ENCODE results near the gene RNF4. TPM values are rescaled to one million over a fixed set of nuclear protein-coding genes. Genes with fewer than 3 reads are reported as not detected.

Gene RNF4
- total RNA-seq, 1 donor from 2014 or later, result 56.3 TPM

- H3K4me3 Mint-ChIP-seq (ENCODE audit: unreplicated experiment), result no peak overlapping the region
- H3K27me3 Mint-ChIP-seq (ENCODE audit: low read depth), result no peaks in the 10 kb centered on the region
- DNase-seq (ENCODE audit: low spot score), result no peak
- no peaks in the 10 kb centered on the region for H3K9me3 Mint-ChIP-seq (ENCODE audit: low read depth)
- peak overlapping the region; percentile 60 for H3K27ac Mint-ChIP-seq (ENCODE audit: unreplicated experiment)
- H3K4me1 Mint-ChIP-seq (ENCODE audit: low read depth), result peaks cover 60% of the 10 kb centered on the region
- TF ChIP-seq CTCF (IDR thresholded peaks at IDR 0.05), result no peak
- no peaks in the 10 kb centered on the region for H3K36me3 Mint-ChIP-seq (ENCODE audit: low read depth)
Measured at GRCh38 chr4:2482693-2483092, 13.8 kb downstream of the RNF4 start.

- Mint-ChIP-seq H3K9me3 (ENCODE audit: low read depth) (no peaks in the 10 kb centered on the region), H3K4me1 (ENCODE audit: low read depth) (peaks cover 54% of the 10 kb centered on the region), H3K4me3 (ENCODE audit: unreplicated experiment) (no peak overlapping the region), H3K27ac (ENCODE audit: unreplicated experiment) (peak overlapping the region; percentile 33), H3K27me3 (ENCODE audit: low read depth) (no peaks in the 10 kb centered on the region), H3K36me3 (ENCODE audit: low read depth) (no peaks in the 10 kb centered on the region)
- TF ChIP-seq CTCF (IDR thresholded peaks at IDR 0.05), result no peak
- no peak for DNase-seq (ENCODE audit: low spot score)
Measured at GRCh38 chr4:2483237-2483636, 14.3 kb downstream of the RNF4 start.

- H3K27me3 Mint-ChIP-seq (ENCODE audit: low read depth), result no peaks in the 10 kb centered on the region
- H3K4me3 Mint-ChIP-seq (ENCODE audit: unreplicated experiment), result no peak overlapping the region
- TF ChIP-seq CTCF (IDR thresholded peaks at IDR 0.05), result no peak
- DNase-seq (ENCODE audit: low spot score), result no peak
- H3K9me3 Mint-ChIP-seq (ENCODE audit: low read depth), result no peaks in the 10 kb centered on the region
- no peaks in the 10 kb centered on the region for H3K36me3 Mint-ChIP-seq (ENCODE audit: low read depth)
- H3K27ac Mint-ChIP-seq (ENCODE audit: unreplicated experiment), result no peak overlapping the region
- H3K4me1 Mint-ChIP-seq (ENCODE audit: low read depth), result peaks cover 45% of the 10 kb centered on the region
Measured at GRCh38 chr4:2484185-2484584, 15.3 kb downstream of the RNF4 start.

GRCh38 chr4:2484993-2485392 lies 16.1 kb downstream of the RNF4 start:
- Mint-ChIP-seq H3K27ac (ENCODE audit: unreplicated experiment) (no peak overlapping the region), H3K4me3 (ENCODE audit: unreplicated experiment) (no peak overlapping the region), H3K27me3 (ENCODE audit: low read depth) (no peaks in the 10 kb centered on the region), H3K36me3 (ENCODE audit: low read depth) (no peaks in the 10 kb centered on the region), H3K9me3 (ENCODE audit: low read depth) (no peaks in the 10 kb centered on the region), H3K4me1 (ENCODE audit: low read depth) (peaks cover 42% of the 10 kb centered on the region)
- no peak for TF ChIP-seq CTCF (IDR thresholded peaks at IDR 0.05)
- no peak for DNase-seq (ENCODE audit: low spot score)

GRCh38 chr4:2485956-2486355 lies 17.1 kb downstream of the RNF4 start:
- H3K9me3 Mint-ChIP-seq (ENCODE audit: low read depth), result no peaks in the 10 kb centered on the region
- peaks cover 48% of the 10 kb centered on the region for H3K4me1 Mint-ChIP-seq (ENCODE audit: low read depth)
- H3K4me3 Mint-ChIP-seq (ENCODE audit: unreplicated experiment), result no peak overlapping the region
- TF ChIP-seq CTCF (IDR thresholded peaks at IDR 0.05), result no peak
- no peaks in the 10 kb centered on the region for H3K27me3 Mint-ChIP-seq (ENCODE audit: low read depth)
- H3K36me3 Mint-ChIP-seq (ENCODE audit: low read depth), result peaks cover 8% of the 10 kb centered on the region
- no peak for DNase-seq (ENCODE audit: low spot score)
- H3K27ac Mint-ChIP-seq (ENCODE audit: unreplicated experiment), result no peak overlapping the region
